ENCODE results near the gene AFAP1.

The AFAP1 gene

DNA sequence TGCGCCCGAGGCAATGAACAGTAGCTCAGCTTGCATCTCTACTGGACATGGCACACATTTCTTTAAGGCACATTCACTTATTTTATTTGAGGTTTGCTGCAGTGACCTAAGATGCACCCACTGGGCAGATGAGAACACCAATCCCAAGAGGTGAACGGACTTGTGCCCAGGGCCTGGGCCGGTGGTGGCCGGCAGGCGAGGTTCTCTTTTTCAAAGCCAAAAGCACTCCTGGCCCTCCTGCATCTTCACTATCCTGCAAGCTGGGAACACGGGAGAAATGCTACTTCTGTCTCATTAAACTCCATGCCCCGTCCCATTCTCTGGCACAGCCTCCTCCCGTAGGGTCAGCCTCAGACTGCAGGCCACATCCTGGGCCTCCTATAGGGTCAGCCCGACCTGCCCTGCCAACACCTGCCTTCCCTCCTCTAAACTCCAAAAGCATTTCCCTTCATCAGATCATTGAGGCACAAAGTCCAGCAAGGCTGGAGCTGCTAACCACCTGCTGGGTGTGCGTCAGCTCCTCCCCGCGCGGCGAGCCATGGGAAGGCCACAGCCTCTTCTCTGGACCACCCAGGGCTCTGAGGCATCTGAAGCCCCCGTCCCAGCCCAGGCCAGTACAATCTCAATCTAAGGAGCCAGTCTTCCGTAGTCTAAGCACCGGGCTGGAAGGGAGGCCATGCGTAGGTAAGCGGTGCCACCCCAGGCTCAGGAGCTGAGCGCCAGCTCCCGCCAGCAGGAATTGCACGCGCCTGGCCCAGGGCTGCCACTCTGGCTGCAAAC, 166.1 kb downstream of the AFAP1 start:
- Histone ChIP-seq H3K9ac (ENCODE audit: low read length in 2 of 2) (no peak overlapping the region), H3K4me1 (ENCODE audit: control insufficient read depth, insufficient read depth, low read length) (peaks cover 41% of the 10 kb centered on the region), H3K9me3 (ENCODE audit: control insufficient read depth in 2 of 2, low read length in 2 of 2) (no peaks in the 10 kb centered on the region), H3K36me3 (ENCODE audit: control insufficient read depth in 2 of 2, insufficient read depth in 2 of 2, low read length in 2 of 2) (peaks cover 52 to 67% of the 10 kb centered on the region in 2 donors), H3K4me3 (ENCODE audit: low read length in 2 of 2) (no peak overlapping the region), H3K27ac (ENCODE audit: low read length) (no peak overlapping the region), H3K27me3 (ENCODE audit: control insufficient read depth in 1 of 2, insufficient read depth in 2 of 2, low read length in 2 of 2) (no peaks in the 10 kb centered on the region)

DNA sequence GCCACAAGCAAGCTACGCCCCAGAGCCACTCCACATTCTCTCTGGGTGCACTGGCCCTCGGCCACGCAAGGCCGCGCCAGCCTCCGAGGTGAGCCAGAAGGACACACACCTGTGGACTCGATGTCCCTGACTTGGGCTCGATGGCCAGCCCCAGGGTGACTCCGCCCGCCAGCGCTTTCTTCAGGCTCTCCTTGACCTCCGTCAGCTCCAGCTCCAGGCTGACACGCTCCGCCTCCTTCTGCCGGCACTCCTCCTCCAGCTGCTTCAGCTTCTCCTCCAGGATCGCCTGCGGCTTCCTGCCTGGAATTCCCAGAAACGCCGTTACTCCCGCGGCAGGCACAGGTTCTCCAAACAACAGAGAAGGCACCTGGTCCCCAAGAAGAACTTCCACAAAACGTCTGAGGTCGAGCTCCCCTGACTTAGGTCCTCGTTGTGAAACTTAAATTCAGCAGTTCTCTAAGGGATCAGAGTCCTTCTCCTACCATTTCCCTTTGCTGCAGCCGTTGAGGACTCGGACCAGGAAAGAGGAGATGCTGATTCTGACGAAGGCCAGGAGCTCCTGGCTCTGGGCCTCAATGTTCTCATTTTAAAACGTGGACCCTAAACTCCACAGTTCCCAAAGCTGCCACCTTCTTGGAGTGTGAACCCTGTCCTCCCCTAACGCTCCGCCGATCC, 166.8 kb downstream of the AFAP1 start:
- no peaks in the 10 kb centered on the region for H3K9me3 ChIP-seq (ENCODE audit: control insufficient read depth in 2 of 2, low read length in 2 of 2)
- no peaks in the 10 kb centered on the region for H3K27me3 ChIP-seq (ENCODE audit: control insufficient read depth in 1 of 2, insufficient read depth in 2 of 2, low read length in 2 of 2)
- H3K4me3 ChIP-seq (ENCODE audit: low read length in 2 of 2): peak overlapping the region in 1 of 2 donors; percentile 52
- peaks cover 49 to 64% of the 10 kb centered on the region in 2 donors for H3K36me3 ChIP-seq (ENCODE audit: control insufficient read depth in 2 of 2, insufficient read depth in 2 of 2, low read length in 2 of 2)
- H3K9ac ChIP-seq (ENCODE audit: low read length in 2 of 2): no peak overlapping the region
- H3K27ac ChIP-seq (ENCODE audit: low read length): peak overlapping the region; percentile 41
- H3K4me1 ChIP-seq (ENCODE audit: control insufficient read depth, insufficient read depth, low read length): peaks cover 36% of the 10 kb centered on the region

DNA sequence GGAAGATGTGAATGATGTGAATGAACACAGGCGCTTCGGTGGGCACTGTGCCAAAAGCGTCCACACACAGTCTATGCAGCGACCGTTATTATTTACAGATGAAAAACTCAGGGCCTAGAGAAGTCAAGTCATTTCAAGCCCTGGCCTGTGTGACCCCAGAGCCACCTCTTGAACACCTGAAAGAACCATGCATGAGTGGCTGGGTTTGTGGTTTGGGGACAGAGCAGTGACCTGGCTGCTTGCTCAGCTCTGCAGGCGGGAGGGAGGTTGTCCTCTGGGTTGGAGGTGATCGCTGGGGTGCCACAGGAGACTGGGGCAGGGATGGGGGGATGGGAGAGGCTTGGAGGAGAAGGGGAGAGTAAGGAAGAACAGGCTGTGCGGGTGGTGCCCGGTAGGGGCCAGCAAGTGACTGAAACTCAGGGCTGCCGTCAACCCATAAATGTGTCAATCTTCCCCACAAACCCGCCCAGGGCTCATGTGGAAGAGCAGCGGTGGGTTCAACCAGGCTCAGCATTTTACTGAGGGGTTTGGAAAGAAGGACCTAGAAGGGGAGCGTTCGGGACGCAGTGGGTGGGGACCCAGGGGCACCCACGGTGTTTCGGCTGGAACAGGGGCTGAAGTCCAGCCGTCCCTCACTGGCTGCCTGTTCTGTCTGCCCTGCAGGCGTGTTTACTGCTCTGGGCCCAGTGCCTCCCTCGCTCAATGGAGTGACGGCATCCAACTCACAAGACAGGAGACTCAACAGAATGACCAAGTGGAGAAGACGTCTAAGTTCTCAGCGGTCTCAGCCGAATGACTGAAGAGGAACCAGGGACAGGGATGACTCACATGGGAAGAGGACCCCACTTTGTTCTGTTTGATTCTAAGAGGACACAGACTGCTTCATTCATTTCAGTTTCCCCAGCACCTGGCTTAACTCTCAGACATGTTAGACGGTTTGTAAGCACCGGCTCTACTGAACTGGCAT, 167.8 kb downstream of the AFAP1 start:
- Histone ChIP-seq H3K36me3 (ENCODE audit: control insufficient read depth in 2 of 2, insufficient read depth in 2 of 2, low read length in 2 of 2) (peaks cover 39 to 58% of the 10 kb centered on the region in 2 donors), H3K4me1 (ENCODE audit: control insufficient read depth, insufficient read depth, low read length) (peaks cover 44% of the 10 kb centered on the region), H3K27me3 (ENCODE audit: control insufficient read depth in 1 of 2, insufficient read depth in 2 of 2, low read length in 2 of 2) (no peaks in the 10 kb centered on the region), H3K9ac (ENCODE audit: low read length in 2 of 2) (no peak overlapping the region), H3K9me3 (ENCODE audit: control insufficient read depth in 2 of 2, low read length in 2 of 2) (no peaks in the 10 kb centered on the region), H3K27ac (ENCODE audit: low read length) (no peak overlapping the region), H3K4me3 (ENCODE audit: low read length in 2 of 2) (no peak overlapping the region)

DNA sequence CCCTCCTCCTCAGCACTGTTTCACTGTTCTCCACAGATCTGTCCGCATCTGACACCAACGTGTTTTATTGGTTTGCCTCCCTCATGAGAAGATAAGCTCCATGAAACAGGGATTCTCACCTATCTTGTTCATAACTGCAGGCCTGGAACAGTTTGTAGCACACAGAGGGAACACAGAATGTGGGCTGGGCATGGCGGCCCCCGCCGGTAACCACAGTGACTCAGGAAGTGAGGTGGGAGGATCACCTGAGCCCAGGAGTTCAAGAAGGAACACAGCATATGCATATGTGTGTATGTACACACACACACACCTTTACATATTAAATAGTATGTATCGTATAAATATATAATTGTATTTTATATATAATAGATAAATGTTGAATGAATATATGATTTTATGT, 168.6 kb downstream of the AFAP1 start:
- Histone ChIP-seq H3K36me3 (ENCODE audit: control insufficient read depth in 2 of 2, insufficient read depth in 2 of 2, low read length in 2 of 2) (peaks cover 31 to 57% of the 10 kb centered on the region in 2 donors), H3K9ac (ENCODE audit: low read length in 2 of 2) (no peak overlapping the region), H3K4me1 (ENCODE audit: control insufficient read depth, insufficient read depth, low read length) (peaks cover 52% of the 10 kb centered on the region), H3K4me3 (ENCODE audit: low read length in 2 of 2) (no peak overlapping the region), H3K9me3 (ENCODE audit: control insufficient read depth in 2 of 2, low read length in 2 of 2) (no peaks in the 10 kb centered on the region), H3K27ac (ENCODE audit: low read length) (no peak overlapping the region), H3K27me3 (ENCODE audit: control insufficient read depth in 1 of 2, insufficient read depth in 2 of 2, low read length in 2 of 2) (no peaks in the 10 kb centered on the region)

DNA sequence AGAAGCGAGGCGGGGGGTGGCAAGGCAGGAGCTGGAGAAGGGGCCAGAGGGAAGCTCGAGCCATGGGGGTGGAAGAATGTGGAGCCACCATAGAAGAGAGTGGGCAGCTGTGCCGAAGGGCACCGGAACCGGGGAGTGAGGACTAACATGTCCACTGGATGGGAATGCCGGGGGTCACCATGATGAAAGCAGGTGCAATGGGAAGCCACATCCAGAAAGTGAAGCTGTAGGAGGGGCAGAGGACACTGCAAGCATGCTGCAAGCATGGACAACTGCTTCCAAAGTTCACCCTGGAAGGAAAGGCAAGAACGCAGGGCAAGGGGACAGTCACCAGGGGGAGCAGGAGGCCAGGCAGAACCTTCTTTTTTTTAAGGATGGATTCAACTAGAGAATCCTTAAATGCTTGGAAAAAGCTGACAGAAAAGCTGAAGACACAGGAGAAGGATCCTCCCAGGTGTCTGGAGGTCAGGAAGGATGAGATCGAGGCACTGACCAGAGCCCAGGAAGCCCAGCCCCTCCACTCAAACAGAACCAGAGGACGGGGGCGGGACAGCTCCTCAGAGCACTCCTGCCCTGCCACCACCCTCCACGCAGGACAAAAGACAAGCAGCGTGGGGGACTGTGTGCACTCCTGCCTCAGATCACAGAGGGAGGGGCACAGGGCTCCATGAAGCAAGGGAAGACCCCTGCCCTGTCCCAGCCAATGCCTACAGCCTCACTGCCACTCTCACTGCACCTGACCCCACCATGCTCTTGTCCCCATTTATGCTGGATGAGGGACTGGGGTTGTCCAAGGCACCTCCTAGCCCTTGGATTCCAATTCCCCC, 169.2 kb downstream of the AFAP1 start:
- H3K27me3 ChIP-seq (ENCODE audit: control insufficient read depth in 1 of 2, insufficient read depth in 2 of 2, low read length in 2 of 2): no peaks in the 10 kb centered on the region
- peaks cover 29 to 50% of the 10 kb centered on the region in 2 donors for H3K36me3 ChIP-seq (ENCODE audit: control insufficient read depth in 2 of 2, insufficient read depth in 2 of 2, low read length in 2 of 2)
- no peaks in the 10 kb centered on the region for H3K9me3 ChIP-seq (ENCODE audit: control insufficient read depth in 2 of 2, low read length in 2 of 2)
- peaks cover 55% of the 10 kb centered on the region for H3K4me1 ChIP-seq (ENCODE audit: control insufficient read depth, insufficient read depth, low read length)
- no peak overlapping the region for H3K9ac ChIP-seq (ENCODE audit: low read length in 2 of 2)
- no peak overlapping the region for H3K4me3 ChIP-seq (ENCODE audit: low read length in 2 of 2)
- no peak overlapping the region for H3K27ac ChIP-seq (ENCODE audit: low read length)

DNA sequence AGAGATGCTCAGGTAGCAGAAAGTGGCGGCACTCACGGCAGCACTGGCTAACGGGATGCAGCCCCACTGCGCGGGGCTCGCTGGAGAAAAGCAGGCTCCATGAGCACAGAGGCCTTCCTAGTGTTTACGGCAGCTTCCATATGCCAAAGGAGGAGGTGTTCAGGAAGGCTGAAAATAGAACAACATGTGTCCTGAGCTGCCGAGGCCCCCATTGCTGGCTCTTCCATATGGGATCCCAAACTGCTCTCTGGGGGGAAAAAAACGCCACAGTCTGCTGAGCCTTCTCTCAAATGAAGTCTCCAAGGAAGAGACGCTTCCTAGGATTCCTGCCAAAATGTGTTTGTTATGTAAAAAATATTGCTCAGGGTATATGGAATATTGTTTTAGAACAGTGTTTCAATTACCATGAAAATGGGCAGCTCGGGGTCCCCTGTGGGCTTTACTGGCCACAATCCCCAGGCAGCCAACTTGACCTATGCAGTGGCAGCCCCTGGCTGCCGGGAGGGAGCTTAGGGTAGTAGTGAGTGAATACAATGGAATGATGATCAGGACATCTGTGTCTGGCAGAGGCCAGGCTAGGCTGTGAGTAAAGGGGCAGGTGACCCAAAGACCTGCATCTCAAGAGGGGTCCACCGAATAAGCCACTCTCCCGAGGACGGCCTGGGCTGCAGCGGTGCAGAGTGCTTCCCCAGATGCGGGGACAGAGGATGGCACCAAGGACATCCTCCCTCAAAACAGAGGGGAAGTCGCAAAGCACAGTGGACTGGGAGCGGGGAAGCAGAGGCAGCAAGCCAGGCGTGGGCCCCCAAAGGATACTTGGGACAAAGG, 170.1 kb downstream of the AFAP1 start:
- Histone ChIP-seq H3K4me3 (ENCODE audit: low read length in 2 of 2) (no peak overlapping the region), H3K9ac (ENCODE audit: low read length in 2 of 2) (no peak overlapping the region), H3K27ac (ENCODE audit: low read length) (no peak overlapping the region), H3K4me1 (ENCODE audit: control insufficient read depth, insufficient read depth, low read length) (peaks cover 55% of the 10 kb centered on the region), H3K36me3 (ENCODE audit: control insufficient read depth in 2 of 2, insufficient read depth in 2 of 2, low read length in 2 of 2) (peaks cover 33 to 52% of the 10 kb centered on the region in 2 donors), H3K27me3 (ENCODE audit: control insufficient read depth in 1 of 2, insufficient read depth in 2 of 2, low read length in 2 of 2) (no peaks in the 10 kb centered on the region), H3K9me3 (ENCODE audit: control insufficient read depth in 2 of 2, low read length in 2 of 2) (no peaks in the 10 kb centered on the region)

DNA sequence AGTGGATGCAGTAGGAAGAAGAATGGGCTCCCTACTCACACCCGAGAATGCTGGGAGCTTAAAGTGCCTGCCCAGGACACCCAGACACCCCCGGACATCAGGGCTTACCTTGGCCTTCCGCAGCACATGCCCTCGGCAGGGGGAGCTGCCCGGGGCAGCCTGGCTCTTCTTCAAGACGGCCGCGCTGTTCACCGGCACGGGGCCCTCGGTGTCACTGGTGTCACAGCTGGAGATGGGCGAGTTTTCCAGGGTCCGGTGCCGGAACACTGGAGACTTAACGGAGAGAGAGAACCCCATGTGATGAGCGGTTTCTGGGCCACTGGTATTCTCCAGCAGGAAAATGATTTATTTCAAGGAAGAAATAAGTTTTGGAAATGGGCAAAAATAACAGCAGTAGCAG, 170.9 kb downstream of the AFAP1 start:
- Histone ChIP-seq H3K36me3 (ENCODE audit: control insufficient read depth in 2 of 2, insufficient read depth in 2 of 2, low read length in 2 of 2) (peaks cover 28 to 46% of the 10 kb centered on the region in 2 donors), H3K4me3 (ENCODE audit: low read length in 2 of 2) (no peak overlapping the region), H3K27me3 (ENCODE audit: control insufficient read depth in 1 of 2, insufficient read depth in 2 of 2, low read length in 2 of 2) (no peaks in the 10 kb centered on the region), H3K9ac (ENCODE audit: low read length in 2 of 2) (no peak overlapping the region), H3K9me3 (ENCODE audit: control insufficient read depth in 2 of 2, low read length in 2 of 2) (no peaks in the 10 kb centered on the region), H3K27ac (ENCODE audit: low read length) (no peak overlapping the region), H3K4me1 (ENCODE audit: control insufficient read depth, insufficient read depth, low read length) (peaks cover 57% of the 10 kb centered on the region)

DNA sequence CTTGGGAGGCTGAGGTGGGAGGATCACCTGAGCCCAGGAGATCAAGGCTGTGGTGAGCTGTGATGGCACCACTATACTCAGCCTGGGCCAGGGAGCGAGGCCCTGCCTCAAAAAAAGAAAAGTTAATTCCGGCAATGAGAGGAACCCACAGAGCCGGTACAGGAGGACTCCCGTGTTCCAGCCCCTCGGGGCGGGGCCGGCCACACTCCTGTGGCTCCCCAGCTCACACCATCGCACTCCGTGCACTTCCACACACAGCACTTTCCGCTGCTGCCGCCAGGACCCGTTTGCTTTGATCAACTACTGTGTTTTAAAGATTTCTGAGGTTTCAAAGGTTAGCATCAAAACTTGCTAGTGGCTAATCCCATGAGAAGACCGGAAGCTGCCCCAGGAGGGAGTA, 171.7 kb downstream of the AFAP1 start:
- no peaks in the 10 kb centered on the region for H3K9me3 ChIP-seq (ENCODE audit: control insufficient read depth in 2 of 2, low read length in 2 of 2)
- H3K36me3 ChIP-seq (ENCODE audit: control insufficient read depth in 2 of 2, insufficient read depth in 2 of 2, low read length in 2 of 2): peaks cover 27 to 44% of the 10 kb centered on the region in 2 donors
- H3K9ac ChIP-seq (ENCODE audit: low read length in 2 of 2): no peak overlapping the region
- no peak overlapping the region for H3K4me3 ChIP-seq (ENCODE audit: low read length in 2 of 2)
- no peak overlapping the region for H3K27ac ChIP-seq (ENCODE audit: low read length)
- H3K4me1 ChIP-seq (ENCODE audit: control insufficient read depth, insufficient read depth, low read length): peaks cover 50% of the 10 kb centered on the region
- H3K27me3 ChIP-seq (ENCODE audit: control insufficient read depth in 1 of 2, insufficient read depth in 2 of 2, low read length in 2 of 2): no peaks in the 10 kb centered on the region

DNA sequence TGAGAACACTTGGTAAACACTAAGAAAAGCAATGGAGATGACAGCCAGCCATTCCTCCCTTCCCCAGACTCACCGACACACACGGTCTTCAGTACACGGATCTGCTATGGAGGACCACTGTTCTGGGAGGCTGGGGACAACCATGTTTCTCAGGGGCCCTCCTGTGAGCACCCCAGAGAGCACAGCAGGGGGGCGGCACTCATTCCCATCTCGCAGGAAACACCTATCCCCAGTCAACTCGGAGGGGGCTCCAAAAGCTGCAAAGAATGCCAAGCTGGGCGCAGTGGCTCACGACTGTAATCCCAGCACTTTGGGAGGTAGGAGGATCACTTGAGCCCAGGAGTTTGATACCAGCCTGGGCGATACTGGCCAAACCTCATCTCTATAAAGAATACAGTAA, 172.1 kb downstream of the AFAP1 start:
- Histone ChIP-seq H3K9ac (ENCODE audit: low read length in 2 of 2) (no peak overlapping the region), H3K4me3 (ENCODE audit: low read length in 2 of 2) (no peak overlapping the region), H3K27me3 (ENCODE audit: control insufficient read depth in 1 of 2, insufficient read depth in 2 of 2, low read length in 2 of 2) (no peaks in the 10 kb centered on the region), H3K27ac (ENCODE audit: low read length) (peak overlapping the region; percentile 24), H3K9me3 (ENCODE audit: control insufficient read depth in 2 of 2, low read length in 2 of 2) (no peaks in the 10 kb centered on the region), H3K4me1 (ENCODE audit: control insufficient read depth, insufficient read depth, low read length) (peaks cover 46% of the 10 kb centered on the region), H3K36me3 (ENCODE audit: control insufficient read depth in 2 of 2, insufficient read depth in 2 of 2, low read length in 2 of 2) (peaks cover 27 to 41% of the 10 kb centered on the region in 2 donors)
